ENCODE data around the gene XRCC4.

GRCh38 chr5:83396662-83397061 is 319.3 kb downstream of the XRCC4 start:
- no peak for TF ChIP-seq CTCF (conservative IDR thresholded peaks at IDR 0.05)
- no peak for TF ChIP-seq ZFX (IDR thresholded peaks at IDR 0.05)
